Ovary (tissue), 9 donors: ENCODE data around the gene GRHL3. TPM values are rescaled to one million over a fixed set of nuclear protein-coding genes. Genes with fewer than 3 reads are reported as not detected.

Experiments
- DNase-seq, 5 donors: peaks; one replicate each; pipeline ENCODE4 v3.0.0-alpha.2; 2019 to 2020
- H3K27ac ChIP-seq, 2 donors: fragments of 200-600 bp; one replicate each; pipeline versions ENCODE4 v1.5.1 to v1.8.0; 2019 to 2022
- H3K27me3 ChIP-seq: fragments of 200-600 bp; one replicate; pipeline ENCODE4 v1.8.0; 2022
- H3K36me3 ChIP-seq: fragments of 200-600 bp; sonication (generic); one replicate; pipeline ENCODE4 v1.5.1; 2019
- H3K4me1 ChIP-seq: one replicate; pipeline ENCODE4 v1.8.1; 2013; ENCODE audit warnings: mild to moderate bottlenecking, moderate library complexity; ENCODE audit not compliant: insufficient read depth
- H3K4me3 ChIP-seq: fragments of 200-600 bp; sonication (generic); one replicate; pipeline ENCODE4 v1.5.1; 2017
- H3K9me3 ChIP-seq, 2 donors: fragments of 200-600 bp in 1 of 2; sonication (generic) in 1 of 2; one replicate each; pipeline versions ENCODE4 v1.5.1 to v1.8.1; 2013 to 2019; ENCODE audit warnings: mild to moderate bottlenecking in 1 of 2, moderate library complexity in 1 of 2
- EP300 ChIP-seq: sonication (generic); formaldehyde crosslinking; IDR thresholded peaks from one replicate; pipeline ENCODE4 v1.6.1; 2017; ENCODE audit warnings: antibody characterized with exemption
- POLR2A ChIP-seq: fragments of 450-650 bp; IDR thresholded peaks from one replicate; pipeline ENCODE4 v1.6.1; 2017; ENCODE audit warnings: antibody characterized with exemption, mild to moderate bottlenecking, moderate library complexity
- WGBS, 3 donors: extraction: QIAGEN DNeasy Blood & Tissue Kit in 1 of 3; methylation state at CpG; one replicate each; pipeline versions ENCODE4 v1.1.5 to v1.1.7; 2013 to 2017; 5-methylcytosine and 5-hydroxymethylcytosine counted together
- intact Hi-C, 4 donors: fragments of 100-400 bp; cut with DNase I; formaldehyde crosslinking; loops; one replicate each; pipeline versions ENCODE4 v1.11.0 to v1.15.1; 2022 to 2023
- polyA plus RNA-seq, 2 donors: library from polyadenylated mRNA; stranded (reverse); fragments of 200-250 nt in 1 of 2; fragments of 350-450 nt in 1 of 2; fragmentation: Illumina TruSeq in 1 of 2; extraction: RNeasy Lipid Tissue Mini Kit (QIAGEN cat#74804) in 1 of 2; gene quantifications; one replicate each; pipeline ENCODE4 v1.2.3, GENCODE V29; 2013 to 2014
- total RNA-seq, 7 donors: library from RNA; depleted of rRNA in 2 of 7; stranded (reverse); fragments of >200 nt in 2 of 7; fragmentation: NEBNext Ultra II Directional in 3 of 7; extraction: Animal tissue kit (Norgen Biotek cat#: 25700) in 3 of 7; gene quantifications; one replicate each; pipeline versions ENCODE4 v1.1.0 to v1.2.4, GENCODE V29; 2016 to 2023
- TF ChIP-seq, protein P1 (sequence below), 3 donors: fragments of 450-650 bp in 2 of 3; fragments of 200-600 bp in 1 of 3; IDR thresholded peaks; one replicate each; pipeline versions ENCODE4 v1.5.1 to v1.8.0; 2016 to 2022; ENCODE audit warnings: antibody characterized with exemption in 3 of 3, mild to moderate bottlenecking in 1 of 3
- donor health status: DM: no; HTN: no; CAD: no; lungs with moderate emphysema.
- donor health status: DM: no; HTN: no; CAD: no.
- donor health status: Bipolar disorder and iron deficiency.
- donor health status: DM: yes; HTN: yes; CAD: no.
- donor health status: DM: no; HTN: no; CAD: no.
- donor health status: DM: yes; HTN: yes; CAD: no.

The GRHL3 gene
- total and polyA plus RNA-seq, 9 donors: 0.15 to 1.6 (median 0.48) TPM; not detected in 6

GRCh38 chr1:24386241-24386640, 67.1 kb downstream of the GRHL3 start:
- TF ChIP-seq POLR2A (no peak), EP300 (no peak)
- TF ChIP-seq, protein P1, sequence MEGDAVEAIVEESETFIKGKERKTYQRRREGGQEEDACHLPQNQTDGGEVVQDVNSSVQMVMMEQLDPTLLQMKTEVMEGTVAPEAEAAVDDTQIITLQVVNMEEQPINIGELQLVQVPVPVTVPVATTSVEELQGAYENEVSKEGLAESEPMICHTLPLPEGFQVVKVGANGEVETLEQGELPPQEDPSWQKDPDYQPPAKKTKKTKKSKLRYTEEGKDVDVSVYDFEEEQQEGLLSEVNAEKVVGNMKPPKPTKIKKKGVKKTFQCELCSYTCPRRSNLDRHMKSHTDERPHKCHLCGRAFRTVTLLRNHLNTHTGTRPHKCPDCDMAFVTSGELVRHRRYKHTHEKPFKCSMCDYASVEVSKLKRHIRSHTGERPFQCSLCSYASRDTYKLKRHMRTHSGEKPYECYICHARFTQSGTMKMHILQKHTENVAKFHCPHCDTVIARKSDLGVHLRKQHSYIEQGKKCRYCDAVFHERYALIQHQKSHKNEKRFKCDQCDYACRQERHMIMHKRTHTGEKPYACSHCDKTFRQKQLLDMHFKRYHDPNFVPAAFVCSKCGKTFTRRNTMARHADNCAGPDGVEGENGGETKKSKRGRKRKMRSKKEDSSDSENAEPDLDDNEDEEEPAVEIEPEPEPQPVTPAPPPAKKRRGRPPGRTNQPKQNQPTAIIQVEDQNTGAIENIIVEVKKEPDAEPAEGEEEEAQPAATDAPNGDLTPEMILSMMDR (IDR thresholded peaks at IDR 0.05): no peak
- H3K4me3 ChIP-seq: no peak overlapping the region
- H3K9me3 ChIP-seq: no peaks in the 10 kb centered on the region
- DNase-seq: no peak
- no peaks in the 10 kb centered on the region for H3K4me1 ChIP-seq
- intact Hi-C loops: loop anchor here in 2 of 4 donors (5.0 kb wide), 2 partner anchors 184 to 189 kb away; no protein-coding TSS in a partner anchor
- 82 to 92% (median 87%) methylated on average over 9 of the region's 9 CpGs for WGBS, 3 donors
- no peak overlapping the region for H3K27ac ChIP-seq
- no peaks in the 10 kb centered on the region for H3K36me3 ChIP-seq
- H3K27me3 ChIP-seq: no peaks in the 10 kb centered on the region

- Histone ChIP-seq H3K36me3 (no peaks in the 10 kb centered on the region), H3K9me3 (no peaks in the 10 kb centered on the region), H3K4me1 (no peaks in the 10 kb centered on the region), H3K27ac (no peak overlapping the region), H3K27me3 (no peaks in the 10 kb centered on the region), H3K4me3 (no peak overlapping the region)
- TF ChIP-seq POLR2A (no peak), EP300 (no peak)
- TF ChIP-seq, protein P1 (IDR thresholded peaks at IDR 0.05): no peak
- intact Hi-C loops: loop anchor here in 2 of 4 donors (5.0 kb wide), 2 partner anchors 185 to 190 kb away; no protein-coding TSS in a partner anchor
- DNase-seq: no peak
- WGBS, 3 donors: 90 to 95% (median 93%) methylated on average over 11 of the region's 11 CpGs
Measured at GRCh38 chr1:24386931-24387330, 67.8 kb downstream of the GRHL3 start.

GRCh38 chr1:24387636-24388175, 68.5 kb downstream of the GRHL3 start:
- no peaks in the 10 kb centered on the region for H3K4me1 ChIP-seq
- intact Hi-C loops: loop anchor here in 2 of 4 donors (5.0 kb wide), 2 partner anchors 185 to 190 kb away; no protein-coding TSS in a partner anchor
- no peak overlapping the region for H3K4me3 ChIP-seq
- H3K27ac ChIP-seq: no peak overlapping the region
- no peaks in the 10 kb centered on the region for H3K9me3 ChIP-seq
- no peak for DNase-seq
- WGBS, 3 donors: 80 to 90% (median 85%) methylated on average over 1 of the region's 1 CpG
- no peaks in the 10 kb centered on the region for H3K27me3 ChIP-seq
- TF ChIP-seq POLR2A: no peak
- TF ChIP-seq, protein P1 (IDR thresholded peaks at IDR 0.05): no peak
- no peak for TF ChIP-seq EP300
- no peaks in the 10 kb centered on the region for H3K36me3 ChIP-seq

GRCh38 chr1:24388331-24388885, 69.3 kb downstream of the GRHL3 start:
- Histone ChIP-seq H3K4me3 (no peak overlapping the region), H3K9me3 (no peaks in the 10 kb centered on the region), H3K27ac (no peak overlapping the region), H3K4me1 (no peaks in the 10 kb centered on the region), H3K36me3 (no peaks in the 10 kb centered on the region), H3K27me3 (no peaks in the 10 kb centered on the region)
- WGBS, 3 donors: 86 to 91% (median 89%) methylated on average over 8 of the region's 8 CpGs
- intact Hi-C loops: loop anchor here in 2 of 4 donors (5.0 kb wide), 2 partner anchors 186 to 191 kb away; no protein-coding TSS in a partner anchor
- TF ChIP-seq, protein P1 (IDR thresholded peaks at IDR 0.05): no peak
- no peak for TF ChIP-seq POLR2A
- no peak for TF ChIP-seq EP300
- no peak for DNase-seq
